ENCODE data around the gene FAM241B. TPM values are rescaled to one million over a fixed set of nuclear protein-coding genes. Genes with fewer than 3 reads are reported as not detected.

The FAM241B gene
- total RNA-seq, 4 donors from 2014 or later = 1.1 to 2.6 (median 2.5) TPM; not detected in 1

- Histone ChIP-seq H3K4me3 (no peak overlapping the region), H3K36me3 (no peaks in the 10 kb centered on the region), H3K27ac (no peak overlapping the region), H3K27me3 (peaks cover 0 to 3% (median 0%) of the 10 kb centered on the region in 3 donors), H3K9me3 (no peaks in the 10 kb centered on the region), H3K4me1 (peaks cover 0 to 8% of the 10 kb centered on the region in 2 donors)
- no peak for TF ChIP-seq POLR2A (IDR thresholded peaks at IDR 0.05)
- TF ChIP-seq CTCF (IDR thresholded peaks at IDR 0.05 in 4 of 5, conservative IDR thresholded peaks at IDR 0.05 in 1 of 5) = no peak
- in situ Hi-C loops (cut with MboI; ENCODE audit: low sequenced_read_pairs in 4 of 4) (no loop called here), intact Hi-C loops (cut with DNase I; ENCODE audit: low total_unique reads) (no loop called here)
- DNase-seq = no peak
- no peak for ATAC-seq
Measured at GRCh38 chr10:69652857-69653199, 22.8 kb downstream of the FAM241B start.

- H3K27ac ChIP-seq = no peak overlapping the region
- peaks cover 0 to 8% of the 10 kb centered on the region in 2 donors for H3K4me1 ChIP-seq
- intact Hi-C loops (cut with DNase I; ENCODE audit: low total_unique reads) = no loop called here
- ATAC-seq = no peak
- in situ Hi-C loops (cut with MboI; ENCODE audit: low sequenced_read_pairs in 4 of 4) = no loop called here
- H3K4me3 ChIP-seq = no peak overlapping the region
- TF ChIP-seq POLR2A (IDR thresholded peaks at IDR 0.05) (no peak), CTCF (IDR thresholded peaks at IDR 0.05 in 4 of 5, conservative IDR thresholded peaks at IDR 0.05 in 1 of 5) (no peak)
- peaks cover 0 to 3% (median 0%) of the 10 kb centered on the region in 3 donors for H3K27me3 ChIP-seq
- H3K36me3 ChIP-seq = no peaks in the 10 kb centered on the region
- H3K9me3 ChIP-seq = no peaks in the 10 kb centered on the region
- no peak for DNase-seq
Measured at GRCh38 chr10:69653561-69653960, 23.5 kb downstream of the FAM241B start.

- Histone ChIP-seq H3K4me1 (peaks cover 0 to 8% of the 10 kb centered on the region in 2 donors), H3K27me3 (peaks cover 0 to 3% (median 0%) of the 10 kb centered on the region in 3 donors), H3K36me3 (no peaks in the 10 kb centered on the region), H3K9me3 (no peaks in the 10 kb centered on the region), H3K4me3 (no peak overlapping the region), H3K27ac (no peak overlapping the region)
- ATAC-seq (no peak), DNase-seq (no peak)
- in situ Hi-C loops (cut with MboI; ENCODE audit: low sequenced_read_pairs in 4 of 4) = no loop called here
- no peak for TF ChIP-seq CTCF (IDR thresholded peaks at IDR 0.05 in 4 of 5, conservative IDR thresholded peaks at IDR 0.05 in 1 of 5)
- TF ChIP-seq POLR2A (IDR thresholded peaks at IDR 0.05) = no peak
- intact Hi-C loops (cut with DNase I; ENCODE audit: low total_unique reads) = no loop called here
Measured at GRCh38 chr10:69655124-69655867, 25.2 kb downstream of the FAM241B start.

- Histone ChIP-seq H3K4me1 (peaks cover 0 to 8% of the 10 kb centered on the region in 2 donors), H3K9me3 (no peaks in the 10 kb centered on the region), H3K4me3 (no peak overlapping the region), H3K36me3 (no peaks in the 10 kb centered on the region), H3K27ac (no peak overlapping the region), H3K27me3 (peaks cover 0 to 3% (median 0%) of the 10 kb centered on the region in 3 donors)
- ATAC-seq (no peak), DNase-seq (no peak)
- intact Hi-C loops (cut with DNase I; ENCODE audit: low total_unique reads) (no loop called here), in situ Hi-C loops (cut with MboI; ENCODE audit: low sequenced_read_pairs in 4 of 4) (no loop called here)
- TF ChIP-seq CTCF (IDR thresholded peaks at IDR 0.05 in 4 of 5, conservative IDR thresholded peaks at IDR 0.05 in 1 of 5) = no peak
- no peak for TF ChIP-seq POLR2A (IDR thresholded peaks at IDR 0.05)
Measured at GRCh38 chr10:69655868-69656555, 26.0 kb downstream of the FAM241B start.

Data from gastrocnemius medialis (tissue), 4 donors.